ENCODE results near the gene ATP8B1.

Gene ATP8B1

GRCh38 chr18:57814555-57814954 lies 11.4 kb upstream of the ATP8B1 start:
- peaks cover 20% of the 10 kb centered on the region for H3K9me3 ChIP-seq (ENCODE audit: insufficient read depth, low read length)
- TF ChIP-seq EZH2phosphoT487 (conservative IDR thresholded peaks at IDR 0.05; ENCODE audit: low read length) (no peak), CTCF (IDR thresholded peaks at IDR 0.05; ENCODE audit: insufficient read depth, low read length, poor library complexity, severe bottlenecking) (no peak)
- H3K9ac ChIP-seq (ENCODE audit: low read length), result no peak overlapping the region
- no peak overlapping the region for H2AFZ ChIP-seq (ENCODE audit: low read depth, low read length, severe bottlenecking)
- H3K79me2 ChIP-seq (ENCODE audit: insufficient read depth, low read length), result no peaks in the 10 kb centered on the region
- H3F3A ChIP-seq (ENCODE audit: insufficient read depth), result no peaks in the 10 kb centered on the region
- H3K36me3 ChIP-seq (ENCODE audit: low read length), result no peaks in the 10 kb centered on the region
- H3K27ac ChIP-seq (ENCODE audit: low read depth, low read length), result no peak overlapping the region
- H3K4me2 ChIP-seq (ENCODE audit: low read depth, low read length, poor library complexity, severe bottlenecking), result no peak overlapping the region
- no peaks in the 10 kb centered on the region for H3K27me3 ChIP-seq (ENCODE audit: low read length)
- H3K4me3 ChIP-seq (ENCODE audit: insufficient read depth, low read length, poor library complexity, severe bottlenecking), result no peak overlapping the region
- no peaks in the 10 kb centered on the region for H4K20me1 ChIP-seq (ENCODE audit: low read depth, low read length)
- no peaks in the 10 kb centered on the region for H3K9me2 ChIP-seq (replicated peaks; ENCODE audit: insufficient read depth, low read length)

GRCh38 chr18:57813245-57813644 lies 10.1 kb upstream of the ATP8B1 start:
- Histone ChIP-seq H3K79me2 (ENCODE audit: insufficient read depth, low read length) (no peaks in the 10 kb centered on the region), H3K27me3 (ENCODE audit: low read length) (no peaks in the 10 kb centered on the region), H3K27ac (ENCODE audit: low read depth, low read length) (no peak overlapping the region), H4K20me1 (ENCODE audit: low read depth, low read length) (no peaks in the 10 kb centered on the region), H2AFZ (ENCODE audit: low read depth, low read length, severe bottlenecking) (no peak overlapping the region), H3K9me2 (replicated peaks; ENCODE audit: insufficient read depth, low read length) (no peaks in the 10 kb centered on the region), H3K36me3 (ENCODE audit: low read length) (no peaks in the 10 kb centered on the region), H3K4me2 (ENCODE audit: low read depth, low read length, poor library complexity, severe bottlenecking) (no peak overlapping the region), H3K4me3 (ENCODE audit: insufficient read depth, low read length, poor library complexity, severe bottlenecking) (no peak overlapping the region), H3K9ac (ENCODE audit: low read length) (no peak overlapping the region), H3F3A (ENCODE audit: insufficient read depth) (no peaks in the 10 kb centered on the region), H3K9me3 (ENCODE audit: insufficient read depth, low read length) (peaks cover 20% of the 10 kb centered on the region)
- no peak for TF ChIP-seq EZH2phosphoT487 (conservative IDR thresholded peaks at IDR 0.05; ENCODE audit: low read length)
- no peak for TF ChIP-seq CTCF (IDR thresholded peaks at IDR 0.05; ENCODE audit: insufficient read depth, low read length, poor library complexity, severe bottlenecking)

GRCh38 chr18:57812126-57812477 lies 9.0 kb upstream of the ATP8B1 start:
- H2AFZ ChIP-seq (ENCODE audit: low read depth, low read length, severe bottlenecking), result no peak overlapping the region
- H3K4me3 ChIP-seq (ENCODE audit: insufficient read depth, low read length, poor library complexity, severe bottlenecking), result no peak overlapping the region
- peaks cover 20% of the 10 kb centered on the region for H3K9me3 ChIP-seq (ENCODE audit: insufficient read depth, low read length)
- H3K79me2 ChIP-seq (ENCODE audit: insufficient read depth, low read length), result no peaks in the 10 kb centered on the region
- no peaks in the 10 kb centered on the region for H3F3A ChIP-seq (ENCODE audit: insufficient read depth)
- H3K9ac ChIP-seq (ENCODE audit: low read length), result no peak overlapping the region
- no peaks in the 10 kb centered on the region for H3K9me2 ChIP-seq (replicated peaks; ENCODE audit: insufficient read depth, low read length)
- no peaks in the 10 kb centered on the region for H3K36me3 ChIP-seq (ENCODE audit: low read length)
- no peak overlapping the region for H3K27ac ChIP-seq (ENCODE audit: low read depth, low read length)
- TF ChIP-seq EZH2phosphoT487 (conservative IDR thresholded peaks at IDR 0.05; ENCODE audit: low read length), result no peak
- no peaks in the 10 kb centered on the region for H3K27me3 ChIP-seq (ENCODE audit: low read length)
- H4K20me1 ChIP-seq (ENCODE audit: low read depth, low read length), result no peaks in the 10 kb centered on the region
- no peak overlapping the region for H3K4me2 ChIP-seq (ENCODE audit: low read depth, low read length, poor library complexity, severe bottlenecking)

GRCh38 chr18:57811477-57812125 lies 8.5 kb upstream of the ATP8B1 start:
- no peaks in the 10 kb centered on the region for H3F3A ChIP-seq (ENCODE audit: insufficient read depth)
- H4K20me1 ChIP-seq (ENCODE audit: low read depth, low read length), result no peaks in the 10 kb centered on the region
- no peak overlapping the region for H3K9ac ChIP-seq (ENCODE audit: low read length)
- TF ChIP-seq CTCF (IDR thresholded peaks at IDR 0.05; ENCODE audit: insufficient read depth, low read length, poor library complexity, severe bottlenecking) (no peak), EZH2phosphoT487 (conservative IDR thresholded peaks at IDR 0.05; ENCODE audit: low read length) (no peak)
- no peak overlapping the region for H3K4me2 ChIP-seq (ENCODE audit: low read depth, low read length, poor library complexity, severe bottlenecking)
- no peak overlapping the region for H3K27ac ChIP-seq (ENCODE audit: low read depth, low read length)
- no peaks in the 10 kb centered on the region for H3K79me2 ChIP-seq (ENCODE audit: insufficient read depth, low read length)
- H3K4me3 ChIP-seq (ENCODE audit: insufficient read depth, low read length, poor library complexity, severe bottlenecking), result no peak overlapping the region
- H3K9me2 ChIP-seq (replicated peaks; ENCODE audit: insufficient read depth, low read length), result no peaks in the 10 kb centered on the region
- no peaks in the 10 kb centered on the region for H3K36me3 ChIP-seq (ENCODE audit: low read length)
- H3K27me3 ChIP-seq (ENCODE audit: low read length), result no peaks in the 10 kb centered on the region
- H2AFZ ChIP-seq (ENCODE audit: low read depth, low read length, severe bottlenecking), result no peak overlapping the region
- H3K9me3 ChIP-seq (ENCODE audit: insufficient read depth, low read length), result peaks cover 20% of the 10 kb centered on the region

Measured in SU-DHL-6 (cell line).